ENCODE measurements around the gene SNTG2. TPM values are rescaled to one million over a fixed set of nuclear protein-coding genes. Genes with fewer than 3 reads are reported as not detected.

SNTG2 gene
- total and polyA plus RNA-seq, 10 donors: 1.9 to 59.4 (median 18.3) TPM

GRCh38 chr2:1071650-1072049 lies 121.0 kb downstream of the SNTG2 start:
- intact Hi-C loops (cut with DNase I; ENCODE audit: low total_unique reads): no loop called here
- Histone ChIP-seq H3K27ac (no peak overlapping the region), H3K4me3 (no peak overlapping the region), H3K36me3 (no peaks in the 10 kb centered on the region), H3K9me3 (peaks cover 0 to 10% (median 2%) of the 10 kb centered on the region in 8 donors), H3K27me3 (replicated peaks in 1 of 7) (no peaks in the 10 kb centered on the region), H3K4me1 (no peaks in the 10 kb centered on the region)
- no peak for TF ChIP-seq POLR2A (IDR thresholded peaks at IDR 0.05)
- no peak for TF ChIP-seq POLR2AphosphoS5 (IDR thresholded peaks at IDR 0.05)
- TF ChIP-seq CTCF (IDR thresholded peaks at IDR 0.05 in 8 of 11, conservative IDR thresholded peaks at IDR 0.05 in 3 of 11): no peak
- WGBS, 5 donors: 86 to 94% (median 88%) methylated on average over 3 of the region's 3 CpGs
- no peak for DNase-seq

GRCh38 chr2:1072250-1072649 lies 121.6 kb downstream of the SNTG2 start:
- no peak overlapping the region for H3K27ac ChIP-seq
- H3K4me3 ChIP-seq: no peak overlapping the region
- peaks cover 0 to 10% (median 2%) of the 10 kb centered on the region in 8 donors for H3K9me3 ChIP-seq
- no peaks in the 10 kb centered on the region for H3K36me3 ChIP-seq
- intact Hi-C loops (cut with DNase I; ENCODE audit: low total_unique reads): no loop called here
- TF ChIP-seq CTCF (IDR thresholded peaks at IDR 0.05 in 8 of 11, conservative IDR thresholded peaks at IDR 0.05 in 3 of 11) (no peak), POLR2AphosphoS5 (IDR thresholded peaks at IDR 0.05) (no peak), POLR2A (IDR thresholded peaks at IDR 0.05) (no peak)
- no peak for DNase-seq
- no peaks in the 10 kb centered on the region for H3K4me1 ChIP-seq
- no peaks in the 10 kb centered on the region for H3K27me3 ChIP-seq (replicated peaks in 1 of 7)

GRCh38 chr2:1077911-1078310 lies 127.3 kb downstream of the SNTG2 start:
- Histone ChIP-seq H3K9me3 (no peaks in the 10 kb centered on the region), H3K36me3 (no peaks in the 10 kb centered on the region), H3K27me3 (replicated peaks in 1 of 7) (peaks cover 0 to 8% (median 0%) of the 10 kb centered on the region in 7 donors), H3K4me3 (no peak overlapping the region), H3K27ac (no peak overlapping the region), H3K4me1 (no peaks in the 10 kb centered on the region)
- no peak for TF ChIP-seq POLR2AphosphoS5 (IDR thresholded peaks at IDR 0.05)
- no peak for TF ChIP-seq CTCF (IDR thresholded peaks at IDR 0.05 in 8 of 11, conservative IDR thresholded peaks at IDR 0.05 in 3 of 11)
- TF ChIP-seq POLR2A (IDR thresholded peaks at IDR 0.05): no peak
- 90 to 95% (median 93%) methylated on average over 9 of the region's 9 CpGs for WGBS, 5 donors
- intact Hi-C loops (cut with DNase I; ENCODE audit: low total_unique reads): no loop called here
- no peak for DNase-seq

GRCh38 chr2:1078326-1078725 lies 127.7 kb downstream of the SNTG2 start:
- H3K27ac ChIP-seq: no peak overlapping the region
- TF ChIP-seq POLR2AphosphoS5 (IDR thresholded peaks at IDR 0.05): no peak
- TF ChIP-seq CTCF (IDR thresholded peaks at IDR 0.05 in 8 of 11, conservative IDR thresholded peaks at IDR 0.05 in 3 of 11): no peak
- intact Hi-C loops (cut with DNase I; ENCODE audit: low total_unique reads): no loop called here
- WGBS, 5 donors: 85 to 93% (median 90%) methylated on average over 10 of the region's 10 CpGs
- H3K27me3 ChIP-seq (replicated peaks in 1 of 7): peaks cover 0 to 8% (median 0%) of the 10 kb centered on the region in 7 donors
- DNase-seq: no peak
- H3K9me3 ChIP-seq: no peaks in the 10 kb centered on the region
- no peaks in the 10 kb centered on the region for H3K36me3 ChIP-seq
- H3K4me1 ChIP-seq: no peaks in the 10 kb centered on the region
- no peak overlapping the region for H3K4me3 ChIP-seq

Data from spleen (tissue), 11 donors.